COR-L47 (cell line): Measurements from ENCODE around the gene RBCK1.
"Not testable (repeated sequence)": the region's sequence is repeated elsewhere in the genome, so short reads cannot be mapped to it uniquely, and the experiment has no call there.

ENCODE experiments used
- DNase-seq: peaks from one replicate; lab custom pipeline; 2025; lab: John Stamatoyannopoulos, UW

RBCK1 gene

DNA sequence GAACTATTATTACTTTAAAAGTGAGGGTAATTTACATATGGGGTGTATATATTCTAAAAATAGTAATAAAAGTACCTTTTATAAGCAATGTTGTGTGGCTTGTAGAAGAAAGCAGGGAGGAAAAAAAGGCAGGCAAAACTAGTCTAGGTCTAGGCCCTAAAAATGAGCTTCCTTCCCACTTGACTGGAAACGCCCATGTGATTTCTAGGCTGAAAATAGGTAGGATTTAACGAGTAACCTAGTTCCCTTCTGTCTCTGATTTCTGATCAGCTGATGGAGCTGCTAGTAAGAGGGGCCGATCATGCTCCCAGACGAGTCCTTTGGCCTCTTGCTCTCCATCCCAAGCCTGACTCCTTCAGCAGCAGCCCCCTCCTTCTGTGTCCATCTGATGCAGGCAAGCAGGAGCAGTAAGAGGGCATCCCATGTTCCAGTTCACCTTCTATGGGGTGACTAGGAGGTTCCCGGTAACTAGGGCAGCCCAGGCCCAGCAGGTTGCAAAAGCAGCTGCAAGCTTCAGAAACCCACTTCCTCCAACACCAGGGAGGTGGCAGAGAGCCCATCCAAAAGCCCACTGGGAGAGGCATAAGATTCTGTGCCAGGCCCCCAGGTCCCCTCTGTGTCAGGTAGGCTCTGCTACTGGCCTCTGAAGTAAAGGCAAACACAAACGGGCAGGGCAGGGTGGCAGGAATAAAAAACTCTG, 29.8 kb downstream of the RBCK1 start:
- DNase-seq = no peak

DNA sequence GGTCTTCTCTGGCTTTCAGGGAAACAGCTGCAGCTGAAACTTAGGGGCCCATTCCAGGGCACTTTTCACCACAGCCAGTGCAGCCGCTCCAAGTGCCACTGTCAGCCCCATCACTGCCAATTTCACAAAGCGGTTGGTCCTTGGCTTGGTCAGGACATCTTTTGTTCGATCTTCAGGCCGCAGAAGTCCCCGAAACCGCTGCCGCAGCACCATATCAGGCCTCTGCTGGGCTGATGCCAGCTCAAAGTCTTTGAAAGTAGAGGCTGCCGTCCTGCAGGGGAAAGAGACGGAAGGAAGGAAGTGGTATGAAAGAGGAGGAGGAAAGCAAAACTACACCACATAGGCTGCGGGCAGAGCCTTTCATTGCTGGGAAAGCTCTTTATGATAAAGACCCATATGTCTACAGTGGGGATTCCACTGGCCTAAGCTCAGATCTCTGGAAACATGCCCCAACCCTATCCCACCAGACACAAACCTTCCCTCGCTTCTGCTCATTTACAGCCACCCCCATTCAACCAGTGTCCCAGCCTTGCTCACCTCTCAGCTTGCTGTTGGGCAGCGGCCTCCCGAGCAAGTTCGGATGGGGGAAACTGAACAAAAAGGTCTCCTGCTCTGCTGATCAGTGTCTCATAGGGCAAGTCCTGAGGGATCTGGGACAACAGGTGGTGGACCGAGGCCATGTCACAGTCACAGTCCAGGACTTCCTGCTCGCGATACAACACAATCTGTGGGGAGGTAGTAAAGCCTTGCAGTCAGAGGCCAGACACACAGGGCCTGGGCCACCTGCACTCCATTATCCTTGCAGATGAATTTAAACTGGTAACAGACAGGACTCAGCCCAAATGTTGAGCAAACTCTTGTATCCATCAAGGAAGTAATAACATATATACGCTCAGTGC, 30.7 kb downstream of the RBCK1 start:
- no peak for DNase-seq

DNA sequence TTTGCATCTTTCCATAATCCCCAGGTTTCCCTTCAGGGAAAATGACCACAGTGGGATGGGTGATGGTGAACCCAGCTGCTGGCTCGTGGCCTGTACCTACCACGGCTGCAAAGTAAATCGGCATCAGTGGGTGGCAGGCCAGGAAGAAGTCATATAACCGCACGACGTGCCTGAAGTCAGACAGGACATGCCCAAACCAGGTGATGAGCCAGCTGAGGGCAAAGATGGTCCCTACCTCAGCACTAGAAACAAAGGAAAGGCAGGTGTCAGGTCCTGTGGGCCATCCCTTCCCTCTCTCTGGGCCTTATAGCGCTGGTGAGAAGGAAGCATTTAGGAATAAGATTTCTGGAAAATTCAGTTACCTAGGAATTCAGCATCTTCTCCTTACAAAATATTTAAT, 32.0 kb downstream of the RBCK1 start:
- DNase-seq = no peak

DNA sequence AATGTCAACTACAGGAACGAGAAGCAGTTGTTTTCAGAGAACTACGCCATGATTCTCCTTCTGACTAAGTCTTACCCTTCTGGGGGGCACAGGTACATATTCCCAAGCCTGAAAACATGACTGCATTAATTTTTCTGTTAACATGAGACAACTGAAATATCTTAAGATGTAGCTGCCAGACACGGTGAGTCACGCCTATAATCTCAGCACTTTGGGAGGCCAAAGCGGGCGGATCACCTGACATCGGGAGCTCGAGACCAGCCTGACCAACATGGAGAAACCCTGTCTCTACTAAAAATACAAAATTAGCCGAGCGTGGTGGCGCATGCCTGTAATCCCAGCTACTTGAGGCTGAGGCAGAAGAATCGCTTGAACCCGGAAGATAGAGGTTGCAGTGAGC, 32.5 kb downstream of the RBCK1 start:
- DNase-seq = no peak

DNA sequence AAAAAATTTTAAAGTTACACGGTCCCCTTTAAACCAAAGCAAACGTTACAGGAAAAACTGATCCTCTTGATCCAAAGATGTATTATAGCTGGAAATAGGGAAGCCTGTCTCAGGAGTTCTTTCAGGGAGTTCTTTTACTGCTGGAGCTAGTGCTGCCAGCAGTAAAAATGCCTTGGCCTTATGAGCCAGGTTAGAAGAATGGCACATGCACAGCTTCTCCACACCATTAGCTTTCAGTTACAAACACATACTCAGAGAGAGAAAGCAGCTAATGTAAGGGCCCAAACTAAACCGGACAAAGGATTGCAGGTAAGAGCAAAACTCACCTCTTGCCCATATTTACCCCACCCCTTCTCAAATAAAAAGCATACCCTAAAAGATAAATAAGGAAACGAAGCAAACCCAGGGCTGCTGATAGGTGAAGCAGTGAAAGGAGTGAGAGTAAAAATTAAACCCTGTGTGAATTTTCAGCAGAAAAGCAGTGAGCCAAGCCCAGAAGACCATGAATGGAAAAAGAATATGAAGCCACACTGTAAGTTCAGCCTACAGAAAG, 35.2 kb downstream of the RBCK1 start:
- no peak for DNase-seq

DNA sequence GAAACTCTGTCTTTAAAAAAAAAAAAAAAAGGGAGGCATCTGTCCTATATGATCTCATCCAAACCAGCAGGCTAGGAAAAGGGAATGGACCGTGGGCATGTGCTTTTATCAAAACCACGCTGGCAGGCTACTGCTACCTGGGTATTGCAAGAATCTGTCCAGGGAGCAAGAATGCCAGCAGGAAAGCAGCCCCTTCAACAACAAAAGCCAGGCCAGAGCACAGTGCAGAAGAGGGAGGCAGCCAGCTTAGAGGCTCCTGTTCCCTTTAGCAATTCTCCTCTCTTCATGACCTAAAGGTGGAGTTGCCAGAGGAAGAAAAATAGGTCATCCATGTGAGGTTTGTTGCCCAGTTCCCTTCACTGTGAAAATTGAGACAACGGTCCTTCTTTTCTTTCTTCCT, 36.0 kb downstream of the RBCK1 start:
- no peak for DNase-seq

DNA sequence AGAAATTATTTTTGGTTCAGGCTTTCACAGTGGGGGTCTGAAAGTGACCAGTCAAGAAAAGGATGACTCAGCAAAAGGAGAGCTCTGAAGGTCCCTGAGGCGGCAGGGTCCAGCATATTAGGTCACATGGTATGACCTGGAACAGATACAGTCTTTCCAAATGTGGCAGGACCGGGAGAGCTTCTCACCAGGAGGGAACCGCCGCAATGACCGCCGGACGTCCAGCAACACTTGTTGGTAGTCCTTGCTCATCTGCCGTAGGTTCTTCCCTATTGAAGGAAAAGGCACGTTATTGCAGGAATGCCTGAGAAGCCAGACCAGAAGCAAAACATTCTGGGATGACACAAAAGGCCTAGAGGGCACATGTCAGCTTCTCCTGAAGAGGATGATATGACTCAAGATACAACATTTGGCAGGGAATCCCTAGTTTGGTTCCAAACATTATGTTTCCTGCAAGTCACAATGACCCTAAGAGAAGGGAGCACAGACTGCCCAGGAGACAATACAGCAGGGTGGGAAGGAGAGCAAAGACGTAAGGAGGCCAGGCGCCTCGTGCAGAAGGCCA, 36.8 kb downstream of the RBCK1 start:
- DNase-seq = no peak

DNA sequence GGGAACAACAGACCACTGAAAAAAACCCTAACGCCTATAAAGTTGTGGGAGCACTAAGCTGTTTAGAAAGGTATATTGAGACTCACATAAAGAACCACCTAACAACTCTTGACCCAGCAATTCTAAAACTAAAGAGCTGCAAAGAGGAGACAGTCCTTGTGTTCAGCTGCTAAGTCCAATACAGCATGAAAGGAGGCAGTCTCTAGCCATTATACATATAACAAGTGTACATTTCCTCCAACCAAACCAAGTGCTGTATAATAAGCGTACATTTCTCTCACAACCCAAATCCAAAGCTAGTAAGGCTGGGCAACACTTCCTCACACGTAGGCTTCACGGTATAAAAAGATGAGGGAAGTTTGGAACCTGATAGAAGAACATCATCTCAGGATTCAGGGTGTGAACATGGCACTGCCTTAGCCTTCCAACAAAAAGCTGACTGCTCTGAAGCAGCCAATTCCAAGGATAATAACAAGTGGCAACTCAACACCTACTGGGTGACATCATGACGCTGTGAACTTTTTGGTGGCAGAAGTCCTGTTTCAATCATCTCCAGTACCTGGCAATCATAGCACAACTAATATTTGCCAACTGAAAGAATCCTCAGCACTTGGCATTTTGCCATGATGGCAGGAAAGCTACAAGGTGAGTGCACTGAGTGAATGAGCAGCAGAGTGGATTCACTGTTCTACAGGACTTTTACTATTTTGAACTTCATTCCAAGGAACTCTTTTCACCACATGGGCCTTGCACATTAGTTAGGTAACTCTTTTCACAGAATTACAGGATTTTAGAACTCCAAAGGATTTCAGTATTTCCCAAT, 37.6 kb downstream of the RBCK1 start:
- no peak for DNase-seq

DNA sequence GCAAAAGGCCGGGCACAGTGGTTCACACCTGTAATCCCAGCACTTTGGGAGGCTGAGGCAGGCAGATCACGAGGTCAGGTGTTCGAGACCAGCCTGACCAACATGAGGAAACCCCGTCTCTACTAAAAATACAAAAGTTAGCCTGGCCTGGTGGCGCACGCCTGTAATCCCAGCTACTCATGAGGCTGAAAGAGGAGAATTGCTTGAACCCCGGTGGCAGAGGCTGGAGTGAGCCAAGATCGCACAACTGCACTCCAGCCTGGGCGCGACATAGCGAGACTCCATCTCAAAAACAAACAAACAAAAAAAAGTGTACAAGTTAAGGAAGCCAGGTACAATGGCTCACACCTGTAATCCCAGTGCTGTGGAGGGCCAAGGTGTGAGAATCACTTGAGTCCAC, 43.9 kb downstream of the RBCK1 start:
- not testable (repeated sequence) for DNase-seq

DNA sequence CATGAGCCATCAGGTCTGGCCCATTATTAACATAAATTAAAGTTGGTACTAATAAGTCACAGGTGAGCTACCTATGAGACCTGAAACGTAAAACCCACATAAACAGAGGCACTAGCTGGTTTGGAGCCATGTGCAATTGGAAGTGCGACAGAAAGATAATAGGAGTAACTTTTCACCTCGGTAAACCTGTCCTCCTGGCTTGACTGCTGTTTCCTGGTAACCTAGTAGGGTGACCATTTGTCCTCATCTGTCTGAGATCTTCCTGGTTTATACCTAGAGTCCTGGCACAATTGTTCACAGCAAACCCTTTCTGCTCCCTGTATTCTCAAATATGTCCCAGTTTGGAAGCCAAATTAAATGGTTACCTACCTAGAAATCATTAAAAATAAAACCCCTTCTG, 46.9 kb downstream of the RBCK1 start:
- DNase-seq = no peak

DNA sequence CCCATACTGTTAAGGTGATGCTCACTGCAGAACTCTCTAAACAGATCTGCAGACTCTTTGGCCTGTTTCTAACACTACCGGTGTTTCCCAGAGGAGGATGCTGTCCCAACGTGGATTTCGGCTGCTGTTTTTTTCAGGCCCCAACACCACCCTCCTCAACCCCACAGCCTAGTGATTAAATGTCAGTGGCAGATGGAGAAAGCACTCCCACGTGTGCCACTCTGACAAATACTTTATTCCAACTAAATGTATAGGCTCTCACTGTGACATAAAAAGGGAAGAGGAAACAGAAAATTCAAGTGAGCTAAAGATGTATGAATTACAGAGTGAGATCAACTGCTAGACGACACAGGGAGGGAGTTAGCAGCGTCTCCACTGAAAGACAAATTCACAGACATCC, 50.7 kb downstream of the RBCK1 start:
- DNase-seq = no peak

DNA sequence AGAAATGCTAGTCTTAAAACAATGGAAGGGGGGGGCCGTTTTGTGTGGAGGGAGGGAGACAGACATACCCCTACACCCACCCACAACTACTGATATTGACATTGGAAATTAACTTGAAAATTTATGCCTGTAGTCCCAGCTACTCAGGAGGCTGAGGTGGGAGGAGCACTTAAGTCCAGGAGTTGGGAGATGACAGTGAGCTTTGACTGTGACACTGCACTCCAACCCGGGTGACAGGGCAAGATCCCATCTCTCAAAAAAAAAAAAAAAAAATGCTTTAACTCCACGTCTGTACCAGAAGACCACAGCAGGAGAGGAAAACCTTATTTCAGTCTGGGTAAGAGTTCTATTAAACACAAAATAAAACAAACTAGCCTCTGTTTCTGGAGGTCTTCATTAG, 52.1 kb downstream of the RBCK1 start:
- no peak for DNase-seq

DNA sequence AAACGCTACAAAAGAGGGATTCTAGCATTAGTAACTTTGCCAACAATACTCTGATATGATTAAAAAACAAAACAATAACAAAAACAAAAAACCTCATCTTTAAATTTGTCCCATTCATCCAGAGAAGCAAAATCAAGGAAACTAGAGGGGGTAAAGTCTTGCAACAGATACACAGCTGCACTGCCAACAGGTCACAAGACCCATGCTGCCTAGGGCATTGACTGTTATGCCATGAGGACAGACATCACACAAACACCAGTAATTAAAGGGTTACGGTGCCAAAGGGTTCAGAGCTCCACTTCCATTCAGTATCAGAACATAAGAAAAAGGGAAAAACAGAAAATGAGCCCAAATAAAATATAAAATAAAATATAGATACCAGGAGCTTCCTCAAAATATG, 52.6 kb downstream of the RBCK1 start:
- no peak for DNase-seq

DNA sequence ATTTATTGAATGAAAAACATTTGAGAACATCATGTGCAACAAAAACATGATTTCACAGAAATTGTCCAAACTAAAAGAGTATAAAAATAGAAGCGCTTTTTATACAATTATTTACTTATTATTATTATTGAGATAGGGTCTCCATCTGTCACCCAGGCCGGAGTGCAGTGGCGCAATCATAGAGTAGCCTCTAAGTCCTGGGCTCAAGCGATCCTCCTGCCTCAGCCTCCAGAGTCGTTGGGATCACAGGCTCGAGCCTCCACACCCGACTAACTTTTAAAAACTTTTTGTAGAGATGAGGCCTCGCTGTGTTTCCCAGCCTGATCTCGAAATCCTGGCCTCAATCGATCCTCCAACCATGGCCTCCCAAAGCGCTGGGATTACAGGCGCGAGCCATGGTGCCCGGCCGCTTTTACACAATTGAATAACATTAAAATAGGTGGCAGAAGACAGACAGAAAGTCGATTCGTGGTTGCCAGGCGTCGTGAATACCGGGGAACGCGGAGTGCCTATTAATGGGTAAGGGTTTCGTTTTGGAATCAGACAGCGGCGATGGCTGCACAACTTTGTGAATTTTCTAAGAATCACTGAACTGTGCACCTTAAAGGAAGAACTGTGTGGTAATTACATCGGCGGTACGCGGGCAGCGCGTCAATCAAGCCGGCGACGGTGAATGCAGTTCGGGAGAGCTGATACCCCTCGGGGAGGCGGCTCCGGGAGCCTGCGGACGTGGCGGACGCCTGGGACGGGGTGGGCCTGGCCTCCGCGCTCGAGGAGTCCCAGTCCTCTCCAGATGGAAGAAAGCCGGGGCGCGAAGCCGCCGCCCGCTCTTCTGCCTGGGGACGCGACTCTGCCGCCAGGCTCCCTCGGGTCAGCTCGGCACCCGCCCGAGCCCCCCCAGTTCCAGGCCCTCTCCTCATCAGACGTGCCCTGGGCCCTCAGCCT, 53.4 kb downstream of the RBCK1 start:
- peak; percentile 38 for DNase-seq

DNA sequence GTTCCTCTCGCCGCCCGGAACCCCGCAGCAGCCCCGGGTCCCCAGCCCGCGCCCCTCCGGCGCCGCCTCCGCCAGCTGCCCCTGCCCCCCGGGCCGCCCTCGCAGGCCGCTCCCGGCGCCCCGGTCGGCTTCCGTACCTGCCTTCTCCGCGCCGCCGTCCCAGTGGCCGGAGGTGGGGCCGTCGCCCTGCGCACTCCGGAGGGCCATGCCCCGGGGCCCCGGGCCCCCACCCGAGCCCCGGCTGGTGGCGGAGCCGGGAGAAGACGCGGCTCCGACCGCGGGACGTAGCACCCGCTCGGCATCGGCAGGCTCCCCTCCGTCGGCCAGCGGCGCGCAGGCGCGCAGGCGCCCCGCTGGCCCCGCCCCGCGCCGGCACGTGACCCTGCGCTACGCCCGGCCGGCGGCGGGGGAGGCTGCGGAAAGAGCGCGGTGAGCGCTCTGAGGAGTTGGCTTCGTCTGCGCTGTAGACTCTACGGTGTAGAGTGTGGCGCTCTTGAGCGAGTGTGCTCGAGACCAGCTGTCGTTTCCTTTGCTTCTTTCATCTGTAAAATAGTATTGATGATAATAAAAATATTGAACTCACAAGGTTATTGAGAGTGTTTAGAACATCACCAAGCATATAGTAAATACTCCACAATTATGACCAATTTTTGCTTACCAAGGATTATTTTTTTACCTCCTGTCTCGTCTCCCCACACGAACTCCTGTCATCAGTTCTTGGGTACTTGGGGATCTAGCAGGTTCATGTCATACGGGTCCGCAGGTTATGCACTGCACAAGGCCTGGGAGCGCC, 54.3 kb downstream of the RBCK1 start, which contains the start of gene TBC1D20:
TBC1D20 (minus strand) TSS at position 335 of the 793 bp plus-strand sequence; CDS start at position 207, 128 bp downstream.
- DNase-seq = peak; percentile 85

DNA sequence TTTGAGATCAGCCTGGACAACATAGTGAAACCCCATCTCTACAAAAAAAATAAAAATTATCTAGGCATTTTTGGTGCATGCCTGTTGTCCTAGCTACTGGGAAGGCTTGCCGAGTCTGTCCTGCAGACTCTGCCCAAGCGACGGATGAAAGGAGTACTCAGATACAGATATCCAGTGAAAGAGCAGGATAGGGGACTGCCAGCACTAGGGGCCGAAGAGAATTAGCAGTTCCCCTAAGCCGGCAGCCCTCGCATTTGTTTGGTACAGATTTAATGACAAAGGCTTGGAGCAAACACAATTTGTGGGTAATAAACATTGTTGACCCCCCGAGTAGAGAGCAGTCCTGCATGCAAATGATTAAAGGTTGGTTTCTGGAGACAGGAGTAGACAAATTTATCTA, 59.7 kb downstream of the RBCK1 start:
- DNase-seq = no peak

DNA sequence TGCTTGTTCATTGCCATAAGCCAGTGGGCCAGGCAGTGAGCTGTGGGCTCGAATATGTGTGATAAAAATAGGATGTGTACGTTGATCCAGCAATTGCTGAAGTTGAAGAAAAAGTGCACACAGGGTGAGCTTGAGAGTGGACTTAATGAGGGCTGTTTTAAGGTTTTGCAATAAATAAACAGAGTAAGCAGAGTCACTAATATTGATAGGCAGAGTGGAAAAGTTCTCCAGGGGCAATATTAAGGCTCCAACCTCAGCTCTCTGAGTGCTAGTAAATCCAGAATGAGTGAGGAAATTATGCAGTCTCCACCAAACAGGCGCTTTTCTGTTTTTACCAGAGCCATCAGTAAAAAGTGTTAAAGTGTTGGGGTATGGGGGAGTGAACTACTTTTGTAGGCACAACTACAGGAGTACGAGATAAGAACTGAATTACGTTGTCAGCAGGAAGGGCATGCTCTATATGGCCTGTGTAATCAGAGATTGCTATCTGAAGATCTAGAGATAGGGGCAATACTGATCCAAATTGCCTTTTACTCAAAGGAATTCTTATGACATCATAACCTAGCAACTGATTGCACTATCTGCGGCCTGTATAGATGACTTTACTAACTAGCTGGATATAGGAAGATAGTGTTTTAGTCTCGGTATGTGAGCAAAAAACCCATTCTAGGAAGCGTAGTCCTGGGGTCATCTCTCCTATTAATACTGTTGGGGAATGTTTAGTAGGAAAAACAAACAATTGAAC, 61.8 kb downstream of the RBCK1 start:
- DNase-seq = no peak

DNA sequence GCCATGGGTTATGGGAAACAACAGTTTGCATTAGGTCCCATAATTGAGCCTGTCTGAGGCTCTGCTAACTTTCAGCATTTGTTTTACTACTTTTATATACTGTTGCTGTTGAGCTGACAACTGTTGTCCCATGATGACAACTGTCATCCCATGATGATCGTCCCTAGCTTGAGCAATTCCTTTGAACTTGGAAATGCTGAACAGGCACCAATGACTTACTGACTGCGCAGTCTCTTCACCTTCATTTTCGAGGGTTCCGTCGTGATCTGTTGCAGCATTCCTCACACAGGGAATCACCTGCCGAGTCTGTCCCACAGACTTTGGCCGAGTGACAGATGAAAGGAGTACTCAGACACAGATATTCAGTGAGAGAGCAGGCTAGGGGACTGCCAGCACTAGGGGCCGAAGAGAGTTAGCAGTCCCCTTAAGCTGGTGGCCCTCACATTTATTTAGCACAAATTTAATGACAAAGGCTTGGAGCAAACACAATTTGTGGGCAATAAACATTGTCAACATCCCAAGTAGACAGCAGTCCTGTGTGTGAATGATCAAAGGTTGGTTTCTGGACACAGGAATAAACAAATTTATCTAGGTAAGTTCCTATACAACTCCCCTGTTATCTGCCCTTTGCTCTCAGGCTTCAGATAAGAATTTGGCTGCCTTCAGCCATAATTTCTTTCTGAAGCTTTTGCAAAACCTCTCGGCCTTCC, 64.2 kb downstream of the RBCK1 start:
- DNase-seq = no peak
